HAP-1 (cell line): Measurements from ENCODE around the gene SH2D1B.
"Not testable (repeated sequence)": the region's sequence is repeated elsewhere in the genome, so short reads cannot be mapped to it uniquely, and the experiment has no call there.

Experiments
- DNase-seq, 2 experiments: peaks; one replicate each; pipeline ENCODE4 v3.0.0-alpha.2; 2016 to 2020; ENCODE audit warnings: low spot score in 2 of 2
- H3K27me3 ChIP-seq: fragments of 250-450 bp; sonication (Bioruptor Pico); 2 replicates; pipeline ENCODE4 v1.5.1; 2020; ENCODE audit warnings: low read depth, mild to moderate bottlenecking, moderate library complexity
- H3K36me3 ChIP-seq: fragments of 250-450 bp; sonication (Bioruptor Pico); replicated peaks from 2 replicates; pipeline ENCODE4 v1.5.1; 2020; ENCODE audit warnings: mild to moderate bottlenecking
- H3K4me1 ChIP-seq: fragments of 250-450 bp; sonication (Bioruptor Pico); 2 replicates; pipeline ENCODE4 v1.5.1; 2020; ENCODE audit warnings: mild to moderate bottlenecking
- H3K4me3 ChIP-seq: fragments of 250-450 bp; sonication (Bioruptor Pico); 2 replicates; pipeline ENCODE4 v1.5.1; 2020; ENCODE audit warnings: mild to moderate bottlenecking, moderate library complexity
- H3K9me3 ChIP-seq: fragments of 250-450 bp; sonication (Bioruptor Pico); 2 replicates; pipeline ENCODE4 v1.5.1; 2020; ENCODE audit warnings: mild to moderate bottlenecking, moderate library complexity
- in situ Hi-C: fragments of 300-500 bp; cut with MboI; formaldehyde crosslinking; loops from 3 replicates; pipeline ENCODE4 v1.14.3; 2020; ENCODE audit warnings: low sequenced_read_pairs, inconsistent platforms, mixed read lengths

The SH2D1B gene

GRCh38 chr1:162412002-162412401 lies at the start of gene SH2D1B:
TSS of gene SH2D1B (minus strand) at chr1:162412136. CDS start at chr1:162412016, 120 bp downstream.
- Histone ChIP-seq H3K4me1 (no peaks in the 10 kb centered on the region), H3K9me3 (no peaks in the 10 kb centered on the region), H3K36me3 (no peaks in the 10 kb centered on the region), H3K27me3 (no peaks in the 10 kb centered on the region), H3K4me3 (no peak within 1 kb of the TSS)
- in situ Hi-C loops, result no loop called here
- DNase-seq, result no peak

GRCh38 chr1:162458236-162458635 lies 46.3 kb upstream of the SH2D1B start:
- in situ Hi-C loops, result no loop called here
- no peaks in the 10 kb centered on the region for H3K4me1 ChIP-seq
- no peak for DNase-seq
- H3K27me3 ChIP-seq, result no peaks in the 10 kb centered on the region
- H3K36me3 ChIP-seq, result no peaks in the 10 kb centered on the region
- H3K9me3 ChIP-seq, result no peaks in the 10 kb centered on the region; the same call in 1 of the 2 replicates
- H3K4me3 ChIP-seq, result no peak overlapping the region

GRCh38 chr1:162456323-162456722 lies 44.4 kb upstream of the SH2D1B start:
- Histone ChIP-seq H3K9me3 (no peaks in the 10 kb centered on the region), H3K27me3 (no peaks in the 10 kb centered on the region), H3K36me3 (no peaks in the 10 kb centered on the region), H3K4me1 (no peaks in the 10 kb centered on the region), H3K4me3 (no peak overlapping the region)
- in situ Hi-C loops, result no loop called here
- DNase-seq, result no peak

GRCh38 chr1:162454361-162454760 lies 42.4 kb upstream of the SH2D1B start:
- H3K4me3 ChIP-seq, H3K36me3 ChIP-seq, DNase-seq, H3K9me3 ChIP-seq, in situ Hi-C loops, H3K4me1 ChIP-seq, H3K27me3 ChIP-seq: not testable (repeated sequence)

- in situ Hi-C loops, result no loop called here
- no peaks in the 10 kb centered on the region for H3K27me3 ChIP-seq
- no peak for DNase-seq
- no peaks in the 10 kb centered on the region for H3K36me3 ChIP-seq
- H3K4me1 ChIP-seq, result no peaks in the 10 kb centered on the region
- H3K4me3 ChIP-seq, result no peak overlapping the region
- no peaks in the 10 kb centered on the region for H3K9me3 ChIP-seq
These were observed 35.0 kb upstream of the SH2D1B start for GRCh38 chr1:162446946-162447345.

GRCh38 chr1:162444903-162445302 lies 33.0 kb upstream of the SH2D1B start:
- in situ Hi-C loops, result no loop called here
- no peaks in the 10 kb centered on the region for H3K9me3 ChIP-seq
- H3K36me3 ChIP-seq, result no peaks in the 10 kb centered on the region
- no peaks in the 10 kb centered on the region for H3K4me1 ChIP-seq
- DNase-seq, result no peak
- no peaks in the 10 kb centered on the region for H3K27me3 ChIP-seq
- no peak overlapping the region for H3K4me3 ChIP-seq

- in situ Hi-C loops, H3K4me3 ChIP-seq, H3K4me1 ChIP-seq, H3K9me3 ChIP-seq, H3K36me3 ChIP-seq, DNase-seq, H3K27me3 ChIP-seq: not testable (repeated sequence)
These were observed 21.2 kb upstream of the SH2D1B start for GRCh38 chr1:162432977-162433713.

- no peaks in the 10 kb centered on the region for H3K4me1 ChIP-seq
- no peaks in the 10 kb centered on the region for H3K9me3 ChIP-seq
- DNase-seq, result no peak
- H3K4me3 ChIP-seq, result no peak overlapping the region
- in situ Hi-C loops, result no loop called here
- H3K36me3 ChIP-seq, result no peaks in the 10 kb centered on the region
- no peaks in the 10 kb centered on the region for H3K27me3 ChIP-seq
These were observed 18.6 kb upstream of the SH2D1B start for GRCh38 chr1:162430583-162430982.

GRCh38 chr1:162422662-162423375 lies 10.9 kb upstream of the SH2D1B start:
- Histone ChIP-seq H3K4me1 (no peaks in the 10 kb centered on the region), H3K27me3 (no peaks in the 10 kb centered on the region), H3K9me3 (no peaks in the 10 kb centered on the region), H3K36me3 (no peaks in the 10 kb centered on the region), H3K4me3 (no peak overlapping the region)
- no peak for DNase-seq
- in situ Hi-C loops, result no loop called here

GRCh38 chr1:162421258-162422164 lies 9.6 kb upstream of the SH2D1B start:
- Histone ChIP-seq H3K27me3 (no peaks in the 10 kb centered on the region), H3K4me1 (no peaks in the 10 kb centered on the region), H3K36me3 (no peaks in the 10 kb centered on the region), H3K4me3 (no peak overlapping the region), H3K9me3 (no peaks in the 10 kb centered on the region)
- DNase-seq, result no peak
- in situ Hi-C loops, result no loop called here

- Histone ChIP-seq H3K4me1 (no peaks in the 10 kb centered on the region), H3K27me3 (no peaks in the 10 kb centered on the region)
These were observed 8.2 kb upstream of the SH2D1B start for GRCh38 chr1:162420120-162420519.

GRCh38 chr1:162419450-162419931 lies 7.6 kb upstream of the SH2D1B start:
- H3K4me1 ChIP-seq, in situ Hi-C loops, H3K9me3 ChIP-seq, H3K36me3 ChIP-seq, DNase-seq, H3K4me3 ChIP-seq, H3K27me3 ChIP-seq: not testable (repeated sequence)

More at GRCh38 chr1:162420120-162420519, 8.2 kb upstream of the SH2D1B start:
- Histone ChIP-seq H3K36me3 (no peaks in the 10 kb centered on the region), H3K9me3 (no peaks in the 10 kb centered on the region), H3K4me3 (no peak overlapping the region)
- DNase-seq, result no peak
- in situ Hi-C loops, result no loop called here

GRCh38 chr1:162418584-162418983 lies 6.6 kb upstream of the SH2D1B start:
- H3K27me3 ChIP-seq, H3K9me3 ChIP-seq, H3K4me3 ChIP-seq, H3K4me1 ChIP-seq, in situ Hi-C loops, H3K36me3 ChIP-seq, DNase-seq: not testable (repeated sequence)
